Fibroblast of skin of abdomen (primary cell): ENCODE results near the gene AHDC1.

Source experiments
- DNase-seq: peaks from one replicate; pipeline ENCODE4 v3.0.0-alpha.2; 2013

AHDC1 gene

DNA sequence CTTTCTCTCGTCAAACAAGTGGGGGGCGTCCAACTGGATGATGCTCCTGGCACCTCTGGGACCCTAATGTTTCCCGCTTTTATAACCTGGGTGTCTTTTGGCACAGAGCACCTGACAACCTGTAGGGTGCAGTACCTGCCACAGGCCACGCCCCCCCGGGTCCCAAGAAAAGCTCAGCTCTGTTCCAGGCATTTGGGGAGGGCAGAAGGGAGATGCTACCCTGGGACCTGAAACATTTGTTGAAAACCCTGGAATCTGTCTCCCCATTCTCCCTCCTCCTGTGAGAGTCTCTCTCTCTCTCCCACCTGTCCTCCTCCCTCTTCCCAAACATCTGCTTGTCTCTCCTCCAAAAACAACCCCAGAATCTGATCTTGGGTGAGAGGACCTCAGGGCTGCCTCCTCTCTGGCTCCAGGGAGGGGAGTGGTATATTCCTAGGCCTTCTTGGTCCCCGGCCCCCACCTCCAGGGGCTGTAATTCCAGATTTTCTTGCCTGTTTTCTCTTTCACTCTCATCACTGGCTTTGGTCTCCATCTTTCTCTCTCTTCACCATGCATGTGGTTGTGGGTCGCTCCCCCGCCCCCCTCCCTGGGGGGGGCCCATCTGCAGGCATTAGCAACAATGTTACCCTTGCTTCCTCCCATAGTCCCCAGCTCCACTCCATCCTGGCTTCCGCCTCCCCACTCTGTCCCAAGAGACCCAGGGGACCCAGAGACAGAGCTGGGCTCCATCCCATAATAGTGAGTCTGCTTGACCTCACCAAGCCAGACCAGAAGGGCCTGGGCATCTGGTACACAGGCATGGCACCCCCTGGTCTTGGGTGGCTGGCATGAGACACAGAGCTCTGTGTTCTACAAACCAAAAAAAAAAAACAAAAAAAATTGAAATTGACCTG lies 4.1 kb downstream of the AHDC1 start:
- no peak for DNase-seq

DNA sequence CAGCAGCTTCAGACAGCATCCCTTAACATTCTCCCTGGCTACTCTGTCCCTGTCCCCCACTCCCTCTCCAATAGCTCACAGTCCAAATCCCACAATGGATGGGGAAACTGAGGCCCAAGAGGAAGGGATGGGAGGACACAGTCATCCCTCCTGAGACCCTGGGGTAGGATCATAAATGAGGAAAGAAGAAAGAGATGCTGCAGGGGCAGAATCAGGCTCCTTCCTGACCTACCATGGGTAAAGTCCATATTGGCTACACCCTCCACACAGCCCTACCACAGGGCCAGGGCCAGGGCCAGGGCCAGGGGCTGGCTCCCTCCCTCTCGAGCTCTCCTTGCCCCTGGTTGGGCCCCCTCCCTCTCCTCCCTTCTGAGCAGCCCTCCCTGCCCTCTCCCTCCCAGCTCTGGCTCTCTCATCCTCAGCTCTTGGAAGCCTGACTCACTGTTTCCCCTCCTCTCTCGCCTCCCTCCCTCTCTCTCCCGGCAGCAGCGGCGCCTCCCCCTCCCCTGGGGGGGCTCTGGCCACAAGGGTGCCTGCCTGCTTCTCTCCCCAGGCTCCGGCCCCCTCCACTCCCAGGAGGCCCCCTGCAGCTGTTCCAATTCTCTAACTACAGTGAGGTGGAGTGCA lies 4.9 kb downstream of the AHDC1 start:
- peak; percentile 81 for DNase-seq

DNA sequence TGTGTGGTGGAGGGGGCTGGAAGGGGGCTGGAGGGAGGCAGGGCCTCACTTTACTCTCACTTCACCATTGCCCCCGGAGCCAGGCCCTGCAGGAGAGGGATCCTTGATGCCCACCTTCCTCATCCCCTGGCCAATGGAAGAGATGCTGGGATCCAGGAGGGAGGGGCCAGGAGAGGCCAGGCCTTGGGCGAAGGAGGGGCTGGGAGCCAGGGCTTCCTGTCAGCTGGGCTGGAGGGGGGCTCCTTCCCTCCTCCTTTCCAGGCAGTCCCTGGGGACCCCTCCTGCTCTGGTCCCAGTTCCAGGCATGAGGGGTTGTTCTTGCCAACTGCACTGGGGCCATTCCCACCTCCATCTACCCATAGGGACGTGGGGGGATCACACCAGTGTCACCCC lies 5.7 kb downstream of the AHDC1 start:
- DNase-seq: peak; percentile 54

DNA sequence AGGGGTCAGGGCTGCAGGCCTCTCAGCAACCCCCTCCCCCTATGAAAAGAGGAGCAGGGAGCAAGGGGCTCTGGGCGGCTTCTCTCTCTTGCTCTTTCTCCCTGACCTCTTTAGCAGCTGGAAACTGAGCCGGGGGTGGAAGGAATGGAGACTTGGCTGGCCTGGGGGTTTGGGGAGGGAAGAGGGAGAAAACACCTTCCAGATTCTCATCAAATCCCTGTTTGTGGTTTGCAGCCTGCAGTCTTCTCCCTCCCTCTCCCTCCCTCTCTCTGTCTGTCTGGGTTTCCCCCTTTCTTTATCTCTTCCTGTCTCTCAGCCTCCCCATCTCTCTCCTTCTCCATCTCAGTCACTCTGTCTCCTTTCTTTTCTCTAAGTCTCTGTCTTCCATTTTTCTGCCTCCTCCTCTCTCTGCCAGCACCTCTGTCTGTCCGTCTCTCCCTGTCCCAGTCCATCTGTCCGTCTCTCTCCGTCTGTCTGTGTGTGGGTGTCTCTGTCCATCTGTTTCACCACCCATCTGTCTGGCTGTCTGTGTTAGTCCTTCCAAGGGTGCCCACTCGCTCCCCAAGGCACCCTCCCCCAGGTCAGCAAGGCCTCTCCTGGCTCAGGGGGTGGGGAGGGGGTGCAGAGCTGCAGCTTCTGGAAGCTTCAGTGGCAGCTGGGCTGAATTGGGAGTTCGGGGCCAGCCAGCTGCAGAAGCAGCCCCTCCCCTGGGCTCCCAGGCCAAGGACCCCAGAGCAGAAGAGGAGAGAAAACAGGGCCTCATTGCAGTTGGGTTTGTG lies 6.2 kb downstream of the AHDC1 start:
- peak; percentile 65 for DNase-seq

DNA sequence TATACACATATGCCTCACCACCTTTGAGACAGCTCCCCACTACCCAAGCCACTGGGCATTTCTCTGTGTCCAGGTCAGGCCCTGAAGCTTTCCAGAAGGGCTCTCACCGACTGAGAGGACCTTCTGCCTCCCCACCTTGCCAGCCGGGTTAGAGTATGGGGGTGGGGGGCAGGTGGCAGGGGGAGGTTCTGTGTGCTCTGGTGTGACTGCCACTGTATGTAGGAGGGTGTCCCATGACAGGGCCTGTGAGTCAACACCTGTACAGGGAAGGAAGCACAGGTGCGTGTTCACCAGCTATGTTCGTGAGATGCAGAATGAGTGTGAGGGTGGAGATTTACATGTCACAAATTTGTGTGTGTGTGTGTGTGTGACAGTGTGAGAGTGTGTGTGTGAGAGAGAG lies 7.0 kb downstream of the AHDC1 start:
- no peak for DNase-seq

DNA sequence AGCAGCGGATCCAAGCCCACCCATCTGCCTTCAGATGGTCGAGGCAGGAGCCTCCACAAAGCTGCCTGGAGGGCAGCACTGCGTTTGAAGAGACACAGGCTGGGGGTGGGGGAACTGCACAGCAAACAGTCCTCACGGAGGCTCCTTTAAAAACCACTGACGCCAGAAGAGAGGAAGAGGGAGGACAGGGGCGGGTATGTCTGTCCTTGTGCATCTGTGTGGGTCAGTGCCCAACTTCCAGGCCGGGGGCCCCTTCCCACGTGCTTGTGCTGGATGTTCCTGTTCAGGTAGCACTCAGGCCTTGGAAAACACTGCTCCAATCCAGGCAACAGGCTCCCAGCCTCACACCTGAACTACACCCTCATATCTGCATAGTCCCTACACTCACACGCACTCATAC lies 7.7 kb downstream of the AHDC1 start:
- DNase-seq: no peak

DNA sequence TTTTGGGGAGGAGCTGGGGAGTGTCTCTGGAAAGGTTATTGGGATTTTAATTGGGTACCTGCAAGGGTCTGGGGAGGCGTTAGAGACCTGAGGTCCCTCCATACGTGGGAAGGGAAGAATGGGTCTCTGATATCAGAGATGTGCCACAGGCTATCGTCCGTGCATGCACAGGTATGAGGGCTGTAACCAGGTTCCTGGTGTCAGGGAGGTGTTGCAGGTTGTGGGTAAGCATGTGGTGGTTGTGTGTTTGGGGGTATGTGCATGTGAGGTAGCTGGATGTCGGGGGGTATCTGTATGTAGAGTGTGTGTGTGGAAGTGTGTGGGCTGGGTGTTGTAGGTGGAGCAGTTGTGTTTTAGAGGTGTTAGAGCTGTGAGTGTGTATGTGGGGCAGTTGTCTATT lies 8.3 kb downstream of the AHDC1 start:
- no peak for DNase-seq

DNA sequence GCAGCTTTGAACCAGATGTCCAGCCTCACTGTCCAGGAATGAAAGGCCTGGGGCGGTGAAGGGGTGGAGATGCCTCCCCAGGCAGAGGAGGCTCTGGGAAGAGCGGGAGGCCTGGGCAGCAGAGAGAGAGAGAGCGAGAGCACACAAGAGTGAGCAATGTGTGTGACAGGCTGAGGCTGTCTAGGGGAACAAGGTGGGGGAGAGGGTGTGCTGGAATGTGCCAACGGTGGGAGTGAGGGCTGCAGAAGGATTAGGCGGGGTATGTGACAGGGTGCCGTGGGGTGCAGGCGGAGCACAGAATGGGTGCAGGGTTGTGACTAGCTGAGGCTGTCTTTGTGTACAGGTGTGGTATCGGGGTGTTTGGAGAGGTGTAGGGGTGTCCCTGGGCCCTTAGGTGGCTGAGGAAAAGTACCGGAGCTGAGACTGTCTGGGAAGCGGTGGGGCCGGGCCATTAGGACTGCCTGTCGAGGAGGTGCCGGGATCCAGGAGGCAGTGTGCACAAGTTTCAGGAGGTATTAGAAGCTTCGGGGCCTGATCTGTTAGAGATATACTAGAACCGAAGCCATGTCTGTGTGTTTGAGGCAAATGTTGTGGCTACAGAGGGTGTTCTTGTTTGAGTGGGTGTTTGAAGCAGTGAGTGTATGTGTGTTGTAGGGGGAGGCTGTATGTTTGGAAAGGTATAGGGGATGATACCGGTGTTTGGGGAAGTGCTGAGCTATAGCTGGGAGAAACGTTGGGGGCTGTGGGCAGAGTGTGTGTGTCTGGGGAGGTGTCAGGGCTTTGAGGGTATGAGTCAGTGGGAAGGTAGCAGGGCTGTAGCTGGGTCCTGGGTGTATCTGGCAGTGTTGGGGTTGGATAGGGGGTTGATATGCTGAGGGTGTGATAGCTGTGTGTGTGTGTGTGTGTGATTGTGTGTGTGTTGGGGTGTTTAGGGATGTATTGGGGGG lies 9.1 kb downstream of the AHDC1 start:
- DNase-seq: peak; percentile 60

DNA sequence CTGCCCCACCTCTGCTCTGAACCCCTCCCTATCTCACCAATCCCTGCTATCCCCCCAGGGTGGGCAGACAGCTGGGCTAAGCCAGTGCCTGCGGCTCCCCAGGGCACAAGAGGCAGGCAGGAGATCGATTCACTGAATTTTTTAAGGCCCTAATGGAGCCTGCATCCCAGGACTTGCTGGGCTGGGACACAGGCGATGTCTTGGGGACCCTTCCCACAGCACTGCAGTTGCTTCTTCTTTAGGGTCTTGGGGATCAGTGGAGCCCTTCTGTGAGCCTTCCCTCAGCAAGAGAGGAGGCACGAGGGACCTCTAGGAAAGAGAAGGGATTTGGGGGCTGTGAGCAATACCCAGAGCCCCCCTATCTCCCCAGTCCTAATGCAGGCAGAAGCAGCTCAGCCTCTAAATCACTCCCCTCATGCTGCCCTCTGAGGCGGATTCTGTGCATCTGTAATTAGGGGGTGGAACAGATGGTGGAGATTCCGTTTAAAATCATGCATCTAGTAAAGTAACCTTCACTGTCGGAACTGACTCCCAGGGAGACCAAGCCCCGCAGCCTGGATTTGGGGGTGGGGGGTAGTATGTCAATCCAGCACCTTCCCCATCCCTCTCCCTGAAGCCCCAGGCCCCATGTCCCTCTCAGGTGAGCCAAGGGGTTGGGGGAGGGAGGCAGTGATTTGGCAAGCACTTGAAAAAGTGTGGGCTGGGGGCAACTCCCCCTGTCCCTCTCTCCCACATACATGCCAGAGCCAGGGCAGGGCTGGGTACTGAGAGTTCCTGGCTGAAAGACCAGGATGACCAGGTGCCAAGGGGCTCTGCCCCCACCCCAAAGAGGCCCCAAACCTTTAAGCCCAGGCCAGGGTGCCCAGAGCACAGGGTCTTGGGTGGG lies 10.0 kb downstream of the AHDC1 start:
- no peak for DNase-seq

DNA sequence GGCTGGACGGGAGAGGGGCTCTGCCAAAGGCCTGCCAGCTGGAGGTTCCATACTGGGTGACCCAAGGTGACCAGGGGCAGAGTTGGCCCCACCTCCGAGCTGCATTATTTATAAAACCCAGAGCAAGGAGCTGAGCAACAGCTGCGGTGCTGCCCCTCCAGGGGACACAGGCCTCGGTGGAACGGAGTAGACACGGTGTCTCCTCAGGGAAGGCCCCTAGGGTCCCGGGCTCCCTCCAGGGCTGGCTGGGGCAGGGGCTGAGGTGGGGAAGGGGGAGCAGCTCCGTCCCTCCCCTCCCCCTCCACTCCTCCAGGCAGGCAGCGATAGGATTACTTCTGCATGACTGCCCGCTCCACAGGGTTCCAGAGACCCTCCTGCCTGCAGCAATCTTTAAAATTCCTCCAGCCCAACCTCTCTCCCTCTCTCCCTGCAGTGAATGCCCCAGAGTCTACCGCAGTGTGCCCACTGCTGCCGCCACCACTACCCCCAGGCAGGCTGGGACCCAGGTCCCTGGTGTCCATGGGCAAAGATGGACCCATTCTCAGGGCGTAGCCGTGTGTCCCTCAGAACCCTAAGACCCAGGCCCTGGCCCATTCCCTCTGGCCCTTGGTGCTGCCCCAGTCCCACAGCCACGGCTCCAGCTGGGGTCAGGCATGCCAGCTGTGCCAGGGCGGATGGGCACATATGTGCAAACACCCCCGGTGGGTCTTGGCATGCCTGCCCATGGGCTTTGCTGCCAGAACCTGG lies 10.8 kb downstream of the AHDC1 start:
- no peak for DNase-seq

DNA sequence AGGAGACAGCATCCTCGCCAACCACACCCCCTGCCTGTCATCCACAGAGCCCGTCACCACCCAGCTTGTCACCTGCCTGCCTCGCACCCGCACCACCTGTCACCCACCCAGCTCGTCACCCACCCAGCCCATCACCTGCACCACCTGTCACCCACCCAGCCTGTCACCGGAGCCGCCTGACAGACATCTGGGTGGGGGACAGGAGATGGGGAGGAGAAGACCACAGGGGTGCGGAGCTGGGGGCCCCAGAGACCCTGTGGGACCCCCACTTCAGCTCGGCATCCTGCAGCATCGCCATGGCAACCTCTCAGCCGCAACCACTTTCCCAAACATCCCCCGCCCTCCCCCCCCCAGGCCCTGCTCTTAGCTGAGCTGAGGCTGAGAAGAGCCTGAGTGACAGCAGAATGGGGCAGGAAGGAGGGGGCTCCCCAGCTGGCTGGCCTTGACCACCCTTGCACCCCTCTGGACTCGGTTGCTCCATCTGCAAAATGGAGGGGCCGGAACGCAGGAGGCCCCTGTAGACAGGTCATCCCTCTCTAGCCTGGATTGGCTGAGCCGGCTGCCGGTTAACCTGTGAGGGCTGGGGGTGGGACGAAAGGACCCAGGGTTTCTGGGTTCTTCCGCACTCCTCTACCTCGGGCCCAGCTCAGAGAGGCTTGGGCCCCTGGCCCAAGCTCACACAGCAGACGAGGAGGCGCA lies 11.6 kb downstream of the AHDC1 start:
- DNase-seq: no peak

DNA sequence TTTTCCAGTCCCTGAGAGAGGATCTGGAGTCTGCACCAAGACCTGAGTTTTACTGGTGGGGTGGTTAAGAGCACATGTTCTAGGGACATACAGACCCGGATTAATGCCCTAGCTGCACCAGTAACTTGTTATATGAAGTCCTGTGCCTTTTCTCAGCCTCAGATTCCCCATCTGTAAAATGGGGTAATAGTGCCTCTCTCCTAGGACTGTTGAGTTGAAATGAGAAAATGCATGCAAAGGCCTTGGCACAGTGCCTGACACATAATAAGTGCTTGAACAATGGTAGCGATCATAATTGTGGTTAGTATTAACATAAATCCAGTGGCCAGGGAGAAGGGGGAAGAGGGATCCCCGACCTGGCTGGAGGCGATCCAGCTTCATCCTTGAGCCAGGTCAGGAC lies 12.3 kb downstream of the AHDC1 start:
- DNase-seq: peak; percentile 55

DNA sequence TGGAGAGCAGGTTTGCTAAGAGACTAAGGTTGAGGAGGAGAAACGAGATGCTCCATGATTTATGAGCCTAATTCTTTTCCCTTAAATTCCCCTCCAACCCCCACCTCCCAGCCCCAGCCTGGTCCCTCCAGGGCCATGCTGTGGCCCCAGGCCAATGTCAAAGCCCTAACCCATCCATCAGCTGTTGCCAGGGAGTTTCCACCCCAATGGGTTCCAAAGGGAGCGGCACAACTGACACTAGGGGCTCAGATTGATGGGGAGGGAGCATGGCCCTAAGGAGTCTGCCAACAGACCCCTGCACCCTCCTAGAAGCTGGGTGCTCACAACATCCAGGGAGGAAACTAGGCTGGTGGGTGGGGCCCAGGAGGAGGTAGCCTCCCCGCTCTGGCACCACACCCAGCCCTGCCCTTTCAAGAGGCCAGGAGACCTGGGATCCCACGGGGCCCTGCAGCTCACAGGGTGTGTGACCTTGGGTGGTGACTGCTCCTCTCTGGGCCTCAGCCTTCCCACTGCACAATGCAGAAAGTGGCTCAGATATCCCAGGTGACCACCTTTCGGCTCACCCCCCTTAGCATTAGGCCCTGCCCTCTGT lies 12.9 kb downstream of the AHDC1 start:
- DNase-seq: no peak

DNA sequence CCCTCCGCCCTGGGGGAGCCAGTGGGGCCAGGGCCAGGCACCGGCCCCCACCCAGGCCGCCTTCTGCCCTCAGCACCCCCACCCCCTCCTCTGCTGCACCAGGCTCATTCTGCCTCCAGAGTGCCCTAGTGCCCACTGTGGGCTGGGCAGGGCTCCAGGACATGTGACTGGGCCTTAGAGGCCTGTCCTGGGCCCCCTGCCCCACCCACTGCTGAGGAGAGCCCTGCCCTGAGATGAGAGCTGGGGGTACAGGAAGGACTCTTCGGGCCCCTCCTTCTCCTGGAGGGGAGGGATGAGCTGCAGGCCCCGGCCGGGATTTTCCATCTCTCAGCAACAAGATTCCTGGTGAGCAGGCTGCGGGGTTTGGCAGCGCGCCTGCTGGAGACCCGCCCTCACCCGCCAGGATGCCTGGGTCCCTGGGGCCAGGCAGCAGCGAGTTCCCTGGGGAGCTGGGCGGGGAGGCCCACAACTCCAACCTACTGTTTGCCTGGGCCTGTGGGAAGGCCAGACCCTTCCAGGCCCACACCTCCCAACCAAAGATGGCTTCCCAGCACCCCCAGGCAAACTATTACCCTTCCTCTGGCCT lies 14.0 kb downstream of the AHDC1 start:
- DNase-seq: peak; percentile 65

DNA sequence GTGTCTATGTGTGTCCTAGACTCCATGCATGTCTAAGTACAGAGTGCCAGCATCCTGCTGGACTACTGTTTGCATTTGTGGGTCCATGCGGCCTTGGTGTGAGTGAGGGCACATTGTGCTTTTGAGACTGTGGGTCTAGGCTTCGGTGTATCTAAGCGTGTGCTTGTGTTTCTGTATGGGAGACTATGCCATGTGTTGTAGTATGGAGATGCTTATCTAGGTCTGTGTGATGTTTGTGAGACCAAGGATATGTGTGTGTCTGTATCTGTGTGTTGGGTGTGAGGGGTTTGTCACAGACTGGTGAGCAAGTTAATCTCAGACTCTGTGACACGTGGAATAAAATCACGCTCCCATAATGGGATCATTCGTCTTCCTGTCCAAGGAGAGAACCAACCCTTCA lies 14.5 kb downstream of the AHDC1 start:
- DNase-seq: no peak

DNA sequence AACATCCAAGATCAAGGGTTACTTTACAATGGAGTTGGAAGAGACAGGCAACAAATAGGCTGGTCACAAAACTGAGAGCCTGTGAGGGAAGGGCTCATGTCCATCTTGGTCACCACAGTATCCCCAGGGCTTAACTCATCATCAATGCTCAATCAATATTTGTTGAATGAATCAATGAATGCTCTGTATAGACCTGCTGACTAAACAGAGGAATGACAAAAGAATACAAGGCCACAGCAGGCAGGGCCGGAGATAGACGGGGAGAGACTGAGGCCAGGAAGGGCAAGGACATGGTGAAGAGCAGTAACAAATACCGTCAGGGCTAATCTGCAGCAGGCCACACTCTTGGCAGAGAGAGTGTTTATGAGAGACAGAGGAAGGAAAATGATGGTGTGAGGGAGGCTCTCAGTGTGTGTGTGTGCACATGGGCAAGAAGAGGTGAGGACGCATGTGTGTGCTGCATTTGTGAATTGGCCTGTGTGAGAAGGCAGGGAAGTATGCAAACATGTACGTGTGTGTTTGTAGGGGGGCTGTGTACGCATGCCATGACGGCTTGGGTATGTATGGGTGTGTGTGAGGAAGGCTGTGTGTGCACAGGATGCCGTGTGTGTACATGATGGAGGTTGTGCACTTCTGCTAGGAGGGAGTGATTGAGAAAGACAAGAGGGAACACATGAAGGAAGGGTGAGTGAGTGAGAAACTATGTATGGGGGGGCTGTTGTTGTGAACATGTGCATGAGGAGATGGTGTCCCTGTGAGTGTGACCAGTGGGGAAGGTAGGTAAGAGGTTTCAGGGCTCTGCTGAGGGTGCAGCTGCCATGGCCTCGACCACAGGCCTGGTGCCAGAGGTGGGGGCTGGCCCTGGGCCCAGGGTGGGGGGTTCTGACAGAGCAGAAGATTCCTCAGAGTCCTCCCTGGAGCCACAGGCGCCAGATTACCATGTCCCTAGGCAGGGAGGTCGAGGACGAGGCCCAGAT lies 15.4 kb downstream of the AHDC1 start:
- peak; percentile 70 for DNase-seq

DNA sequence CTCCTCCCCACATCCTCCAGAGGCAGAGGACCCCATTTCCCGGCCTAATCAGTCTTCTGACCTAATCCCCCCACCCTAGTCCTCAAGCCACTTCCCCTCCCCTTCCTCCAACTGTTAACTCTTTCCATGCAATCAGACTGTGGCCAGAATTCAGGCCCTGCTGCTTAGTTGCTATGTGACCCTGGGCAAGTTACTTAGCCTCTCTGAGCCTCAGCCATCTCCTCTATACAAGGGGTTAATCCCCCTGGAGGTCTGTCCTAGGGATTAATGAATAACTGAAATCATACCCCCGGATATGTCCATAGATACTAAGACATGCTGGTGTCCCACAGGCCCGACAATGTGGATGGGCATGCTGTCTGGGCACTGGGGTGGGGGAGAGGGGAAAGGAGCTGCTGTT lies 18.3 kb downstream of the AHDC1 start:
- no peak for DNase-seq

DNA sequence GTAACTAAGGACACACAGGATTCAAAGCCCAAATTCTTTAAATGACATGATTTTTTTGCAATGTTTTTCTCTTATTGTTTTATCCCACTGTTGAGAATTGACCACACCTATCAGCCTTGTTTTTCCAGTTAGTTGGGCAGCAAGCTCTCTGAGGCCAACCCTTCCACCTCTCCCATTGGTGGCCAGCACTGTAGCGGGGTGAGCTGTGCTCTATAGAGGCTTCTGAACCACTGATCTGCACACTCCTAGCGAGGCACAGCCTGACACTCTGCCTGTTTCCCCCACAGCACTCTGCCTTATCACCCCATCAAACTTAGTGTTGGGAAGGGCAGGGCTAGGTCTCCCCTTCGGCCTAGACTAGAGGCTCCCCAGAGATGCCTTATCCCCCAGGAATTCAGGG lies 19.5 kb downstream of the AHDC1 start:
- no peak for DNase-seq
